Endothelial cell of umbilical vein (primary cell): ENCODE measurements around the gene EBPL. TPM values are rescaled to one million over a fixed set of nuclear protein-coding genes. Genes with fewer than 3 reads are reported as not detected.

ENCODE experiments used
- BruUV-seq: library from RNA; stranded (reverse); fragments of 400-500 nt; replicated peaks from 2 replicates; lab custom pipeline; 2021; lab: Mats Ljungman, UMichigan
- CTCF ChIA-PET: fragments of 300-600, 350-600 bp; sonication (Branson Sonifier 250); formaldehyde crosslinking; loops from one replicate; lab custom pipeline; 2021; ENCODE audit warnings: antibody characterized with exemption, inconsistent platforms; lab: Charles Lee
- POLR2A ChIA-PET: fragments of 300-600, 350-600 bp; sonication (Branson Sonifier 250); formaldehyde crosslinking; loops from one replicate; lab custom pipeline; 2021; ENCODE audit warnings: antibody characterized with exemption, inconsistent platforms; lab: Charles Lee
- DNase-seq: peaks from one replicate; pipeline ENCODE4 v3.0.0-alpha.2; 2011; ENCODE audit warnings: low read depth, low spot score
- FAIRE-seq: peaks from 2 replicates; lab custom pipeline; 2011; peaks lifted over from hg19 to GRCh38; lab: Jason Lieb, UNC
- H2AFZ ChIP-seq: 2 replicates; pipeline ENCODE4 v1.6.0; 2012; ENCODE audit warnings: low read depth, low read length, control low read depth, inconsistent platforms
- H3K27ac ChIP-seq: 2 replicates; pipeline ENCODE4 v1.5.1; 2011; ENCODE audit warnings: low read depth, mild to moderate bottlenecking, control low read depth, low read length, moderate library complexity; ENCODE audit not compliant: insufficient read depth
- H3K27me3 ChIP-seq, 2 experiments: 2 replicates each; pipeline versions ENCODE4 v1.6.0 to v1.6.1; 2011; ENCODE audit warnings: low read length in 2 of 2, mixed read lengths in 1 of 2; ENCODE audit not compliant: control insufficient read depth in 2 of 2, insufficient read depth in 2 of 2
- H3K36me3 ChIP-seq, 2 experiments: 2 replicates in 1 of 2; 3 replicates in 1 of 2; pipeline ENCODE4 v1.5.1; 2011; ENCODE audit warnings: low read length in 2 of 2, mild to moderate bottlenecking in 1 of 2, moderate library complexity in 1 of 2; ENCODE audit not compliant: control insufficient read depth in 2 of 2, insufficient read depth in 2 of 2; ENCODE audit errors: extremely low read depth in 1 of 2
- H3K4me1 ChIP-seq: 3 replicates; pipeline ENCODE4 v1.5.1; 2011; ENCODE audit warnings: mild to moderate bottlenecking, low read length; ENCODE audit not compliant: control insufficient read depth, insufficient read depth; ENCODE audit errors: extremely low read depth
- H3K4me2 ChIP-seq: 2 replicates; pipeline ENCODE4 v1.6.1; 2011; ENCODE audit warnings: low read length, control low read depth, mixed read lengths; ENCODE audit not compliant: insufficient read depth
- H3K4me3 ChIP-seq, 3 experiments: fragments of 200-600 bp in 1 of 3; sonication (generic), shearing (Covaris generic) in 1 of 3; replicated peaks in 1 of 3; 2 replicates each; pipeline ENCODE4 v1.5.1; 2011 to 2016; ENCODE audit warnings: control low read depth in 3 of 3, low read length in 3 of 3, mild to moderate bottlenecking in 2 of 3, inconsistent platforms in 1 of 3, low read depth in 1 of 3, moderate library complexity in 1 of 3; ENCODE audit not compliant: insufficient read depth in 1 of 3
- H3K79me2 ChIP-seq: 2 replicates; pipeline ENCODE4 v1.6.0; 2012; ENCODE audit warnings: low read length, inconsistent platforms; ENCODE audit not compliant: control insufficient read depth, insufficient read depth
- H3K9ac ChIP-seq: replicated peaks from 2 replicates; pipeline ENCODE3; 2011; ENCODE audit warnings: low read length, control low read depth; ENCODE audit not compliant: insufficient read depth; ENCODE audit errors: extremely low read depth
- H3K9me1 ChIP-seq: replicated peaks from 3 replicates; pipeline ENCODE4 v1.6.0; 2011; ENCODE audit warnings: mild to moderate bottlenecking, low read length; ENCODE audit not compliant: control insufficient read depth, insufficient read depth; ENCODE audit errors: extremely low read depth
- H3K9me3 ChIP-seq: replicated peaks from 2 replicates; pipeline ENCODE4 v1.5.1; 2012; ENCODE audit warnings: low read length, inconsistent platforms; ENCODE audit not compliant: control insufficient read depth, insufficient read depth
- H4K20me1 ChIP-seq: replicated peaks from 2 replicates; pipeline ENCODE3; 2011; ENCODE audit warnings: mild to moderate bottlenecking, low read length; ENCODE audit not compliant: control insufficient read depth, insufficient read depth; ENCODE audit errors: extremely low read depth
- FOS ChIP-seq: IDR thresholded peaks from 2 replicates; pipeline ENCODE4 v1.6.1; 2011; ENCODE audit warnings: mild to moderate bottlenecking, low read length, moderate library complexity, borderline replicate concordance; ENCODE audit not compliant: insufficient read depth
- GATA2 ChIP-seq: IDR thresholded peaks from 2 replicates; pipeline ENCODE4 v1.7.0; 2011; ENCODE audit warnings: low read depth, mild to moderate bottlenecking, moderate library complexity, mixed read lengths, low read length; ENCODE audit not compliant: insufficient read length, insufficient read depth
- JUN ChIP-seq: IDR thresholded peaks from 2 replicates; pipeline ENCODE4 v1.6.1; 2011; ENCODE audit warnings: borderline replicate concordance, low read depth; ENCODE audit not compliant: insufficient read length, insufficient read depth
- MAX ChIP-seq: IDR thresholded peaks from 2 replicates; pipeline ENCODE4 v1.6.1; 2011; ENCODE audit not compliant: insufficient read depth, insufficient read length
- MYC ChIP-seq: IDR thresholded peaks from one replicate; pipeline ENCODE4 v1.6.1; 2011; ENCODE audit warnings: mild to moderate bottlenecking, low read depth, low read length
- POLR2A ChIP-seq: IDR thresholded peaks from 2 replicates; pipeline ENCODE4 v1.6.1; 2012; ENCODE audit warnings: low read depth, mild to moderate bottlenecking, control low read depth, low read length
- POLR2AphosphoS5 ChIP-seq: IDR thresholded peaks from 2 replicates; pipeline ENCODE4 v1.6.1; 2012; ENCODE audit warnings: low read depth, mild to moderate bottlenecking, control low read depth, low read length, moderate library complexity; ENCODE audit not compliant: insufficient read depth
- dilution Hi-C: fragments of 300-500 bp; cut with MboI; formaldehyde crosslinking; loops from one replicate; pipeline ENCODE4 v1.15.0; 2019; ENCODE audit warnings: low sequenced_read_pairs; ENCODE audit not compliant: extremely low pct_ligation_motif_present
- intact Hi-C: fragments of 100-400 bp; cut with micrococcal nuclease; formaldehyde crosslinking; loops from one replicate; pipeline ENCODE4 v1.10.0; 2022
- polyA plus RNA-seq, 4 experiments: library from polyadenylated mRNA; depleted of rRNA in 3 of 4; stranded (reverse) in 3 of 4; unstranded in 1 of 4; fragments of >200 nt; gene quantifications; 2 replicates each; pipeline versions ENCODE4 v1.2.1 to v1.2.3, GENCODE V29; 2011 to 2012; ENCODE audit warnings: missing spikeins in 1 of 4
- total RNA-seq: library from RNA; stranded (reverse); gene quantifications from 2 replicates; pipeline ENCODE4 v1.2.3, GENCODE V29; 2021
- TF ChIP-seq, protein P1 (sequence below), 2 donors: IDR thresholded peaks; 1 replicate in 1 of 2; 2 replicates in 1 of 2; pipeline ENCODE4 v1.5.1; 2011; ENCODE audit warnings: low read length in 2 of 2, mild to moderate bottlenecking in 2 of 2, moderate library complexity in 2 of 2, control low read depth in 1 of 2, inconsistent platforms in 1 of 2, low read depth in 1 of 2; ENCODE audit not compliant: insufficient read depth in 1 of 2; ENCODE audit errors: extremely low read depth in 1 of 2

Gene EBPL
- total and polyA plus RNA-seq, 2 donors (not counting 3 experiments of a cell fraction or from before 2014, with no cell fraction given): 75.5 to 159 TPM

DNA sequence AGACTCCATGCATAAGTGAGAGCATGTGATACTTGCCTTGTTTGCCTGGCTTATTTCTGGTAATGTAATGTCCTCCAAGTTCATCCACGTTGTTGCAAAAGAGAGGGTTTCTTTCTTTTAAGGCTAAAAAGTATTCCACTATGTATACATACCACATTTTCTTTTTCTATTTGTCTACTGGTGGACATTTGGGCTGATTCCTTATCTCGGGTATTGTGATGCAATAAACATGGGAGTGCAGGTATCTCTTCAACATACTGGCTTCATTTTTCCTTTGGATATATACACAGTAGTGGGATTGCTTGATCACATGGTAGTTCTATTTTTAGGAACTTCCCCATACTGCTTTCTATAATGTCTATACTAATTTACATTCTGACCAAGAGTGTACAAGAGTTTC, 49.6 kb upstream of the EBPL start:
- dilution Hi-C loops (no loop called here), intact Hi-C loops (no loop called here)
- H3K9ac ChIP-seq: no peak overlapping the region
- H3K9me1 ChIP-seq: no peaks in the 10 kb centered on the region
- no peak for FAIRE-seq
- ChIA-PET CTCF (no interaction called here), POLR2A (no interaction called here)
- TF ChIP-seq GATA2 (no peak), MYC (no peak), POLR2A (no peak), JUN (no peak), POLR2AphosphoS5 (no peak), MAX (no peak), FOS (no peak)
- TF ChIP-seq, protein P1, sequence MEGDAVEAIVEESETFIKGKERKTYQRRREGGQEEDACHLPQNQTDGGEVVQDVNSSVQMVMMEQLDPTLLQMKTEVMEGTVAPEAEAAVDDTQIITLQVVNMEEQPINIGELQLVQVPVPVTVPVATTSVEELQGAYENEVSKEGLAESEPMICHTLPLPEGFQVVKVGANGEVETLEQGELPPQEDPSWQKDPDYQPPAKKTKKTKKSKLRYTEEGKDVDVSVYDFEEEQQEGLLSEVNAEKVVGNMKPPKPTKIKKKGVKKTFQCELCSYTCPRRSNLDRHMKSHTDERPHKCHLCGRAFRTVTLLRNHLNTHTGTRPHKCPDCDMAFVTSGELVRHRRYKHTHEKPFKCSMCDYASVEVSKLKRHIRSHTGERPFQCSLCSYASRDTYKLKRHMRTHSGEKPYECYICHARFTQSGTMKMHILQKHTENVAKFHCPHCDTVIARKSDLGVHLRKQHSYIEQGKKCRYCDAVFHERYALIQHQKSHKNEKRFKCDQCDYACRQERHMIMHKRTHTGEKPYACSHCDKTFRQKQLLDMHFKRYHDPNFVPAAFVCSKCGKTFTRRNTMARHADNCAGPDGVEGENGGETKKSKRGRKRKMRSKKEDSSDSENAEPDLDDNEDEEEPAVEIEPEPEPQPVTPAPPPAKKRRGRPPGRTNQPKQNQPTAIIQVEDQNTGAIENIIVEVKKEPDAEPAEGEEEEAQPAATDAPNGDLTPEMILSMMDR (IDR thresholded peaks at IDR 0.05; ENCODE audit: extremely low read depth in 1 of 2, insufficient read depth in 1 of 2, low read depth in 1 of 2, low read length in 2 of 2): no peak
- no peaks in the 10 kb centered on the region for H3K27me3 ChIP-seq
- no peak overlapping the region for H3K4me3 ChIP-seq
- peaks cover 0 to 2% of the 10 kb centered on the region in 2 experiments for H3K36me3 ChIP-seq
- no peaks in the 10 kb centered on the region for H4K20me1 ChIP-seq
- no peaks in the 10 kb centered on the region for H3K4me1 ChIP-seq
- no peaks in the 10 kb centered on the region for H3K9me3 ChIP-seq
- BruUV-seq: no TSS peak
- no peak overlapping the region for H3K27ac ChIP-seq
- no peak overlapping the region for H2AFZ ChIP-seq
- DNase-seq: no peak
- H3K4me2 ChIP-seq: no peak overlapping the region
- H3K79me2 ChIP-seq: no peaks in the 10 kb centered on the region
